Glomerular visceral epithelial cell (primary cell): ENCODE measurements around the gene CBX5.

Experiments used
- DNase-seq: peaks from one replicate; pipeline ENCODE4 v3.0.0-alpha.2; 2016; ENCODE audit errors: extremely low spot score

The CBX5 gene

GRCh38 chr12:54225666-54226065 is 54.3 kb downstream of the CBX5 start:
- no peak for DNase-seq

GRCh38 chr12:54222609-54223008 is 57.3 kb downstream of the CBX5 start:
- peak; percentile 88 for DNase-seq

GRCh38 chr12:54221402-54221984 is 58.4 kb downstream of the CBX5 start:
- no peak for DNase-seq

DNA sequence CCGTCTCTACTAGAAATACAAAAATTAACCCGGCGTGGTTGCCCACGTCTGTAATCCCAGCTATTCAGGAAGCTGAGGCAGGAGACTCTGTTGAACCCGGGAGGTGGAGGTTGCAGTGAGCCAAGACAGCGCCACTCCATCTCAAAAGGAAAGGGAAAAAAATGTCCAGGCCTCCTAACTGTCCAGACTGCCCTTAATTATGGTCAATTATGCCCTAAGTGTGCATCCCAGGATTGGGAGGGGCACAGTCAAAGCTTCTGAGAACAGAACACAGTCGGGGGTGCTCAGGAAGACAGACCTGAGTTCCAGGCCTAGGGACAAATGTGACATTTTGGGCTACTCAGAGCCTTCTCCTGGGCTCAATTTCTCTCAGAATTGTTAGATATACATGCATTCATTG is 59.4 kb downstream of the CBX5 start:
- DNase-seq, result no peak

DNA sequence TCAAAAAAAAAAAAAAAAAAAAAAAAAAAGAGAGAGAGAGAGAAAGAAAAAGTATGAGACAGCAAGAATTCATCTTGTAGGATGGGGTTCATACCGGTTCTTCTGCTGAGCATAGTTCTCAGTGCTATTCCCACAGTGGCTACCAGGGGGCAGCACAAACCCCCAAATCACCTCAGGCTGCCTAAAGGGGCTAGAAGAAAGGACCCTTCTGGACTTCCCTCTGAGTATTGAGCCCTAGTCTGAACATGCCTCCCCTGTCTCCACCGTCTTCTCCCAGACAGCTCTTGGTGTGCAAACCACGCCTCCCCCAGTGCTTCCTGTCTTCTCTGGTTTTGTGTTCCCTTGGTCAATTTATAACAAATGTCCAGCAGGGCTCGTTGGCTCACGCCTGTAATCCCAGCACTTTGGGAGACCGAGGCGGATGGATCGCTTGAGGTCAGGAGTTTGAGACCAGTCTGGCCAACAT is 59.8 kb downstream of the CBX5 start:
- DNase-seq, result peak; percentile 82

GRCh38 chr12:54217774-54218241 is 62.1 kb downstream of the CBX5 start:
- DNase-seq, result no peak

DNA sequence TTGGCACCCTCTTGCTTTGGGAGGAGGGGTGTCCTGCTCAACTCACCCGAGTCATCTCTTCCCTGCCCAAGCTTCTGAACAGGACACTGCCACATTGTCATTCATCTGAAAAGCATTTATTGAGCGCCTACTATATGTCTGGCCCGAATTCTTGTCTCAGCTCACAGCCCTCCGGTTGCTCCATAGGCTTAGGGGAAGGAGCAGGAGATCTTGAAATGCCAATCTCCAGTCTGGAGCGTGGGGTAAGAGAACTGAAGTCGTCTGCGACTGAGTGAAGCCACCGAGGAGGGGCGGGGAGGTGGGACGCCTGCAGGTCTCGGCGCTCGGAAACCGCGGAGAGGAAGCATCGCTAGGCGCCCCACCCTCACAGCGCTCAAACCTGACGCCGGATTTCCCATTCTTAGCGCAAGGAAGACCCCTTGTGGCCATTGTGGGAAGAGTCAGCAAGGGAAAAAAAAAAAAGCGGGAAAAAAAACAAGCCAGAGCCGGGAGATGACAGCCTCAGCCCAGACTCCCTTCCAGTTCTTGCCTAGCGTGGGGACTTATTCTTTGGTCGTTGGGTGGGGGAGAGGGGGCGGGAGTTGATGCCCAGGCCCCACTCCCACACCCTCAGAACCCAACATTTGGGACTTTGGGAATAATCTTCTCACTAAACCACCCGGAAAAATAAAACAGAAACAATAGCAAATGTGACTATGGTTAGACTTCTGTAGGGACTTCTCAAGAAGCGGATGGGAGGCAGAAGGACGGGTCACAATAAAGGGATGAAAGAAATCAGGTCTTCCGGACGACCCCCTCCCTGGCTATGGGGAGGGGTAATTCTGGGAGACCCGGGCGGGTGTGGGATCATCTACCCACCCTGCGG is 62.9 kb downstream of the CBX5 start:
- peak; percentile 87 for DNase-seq

DNA sequence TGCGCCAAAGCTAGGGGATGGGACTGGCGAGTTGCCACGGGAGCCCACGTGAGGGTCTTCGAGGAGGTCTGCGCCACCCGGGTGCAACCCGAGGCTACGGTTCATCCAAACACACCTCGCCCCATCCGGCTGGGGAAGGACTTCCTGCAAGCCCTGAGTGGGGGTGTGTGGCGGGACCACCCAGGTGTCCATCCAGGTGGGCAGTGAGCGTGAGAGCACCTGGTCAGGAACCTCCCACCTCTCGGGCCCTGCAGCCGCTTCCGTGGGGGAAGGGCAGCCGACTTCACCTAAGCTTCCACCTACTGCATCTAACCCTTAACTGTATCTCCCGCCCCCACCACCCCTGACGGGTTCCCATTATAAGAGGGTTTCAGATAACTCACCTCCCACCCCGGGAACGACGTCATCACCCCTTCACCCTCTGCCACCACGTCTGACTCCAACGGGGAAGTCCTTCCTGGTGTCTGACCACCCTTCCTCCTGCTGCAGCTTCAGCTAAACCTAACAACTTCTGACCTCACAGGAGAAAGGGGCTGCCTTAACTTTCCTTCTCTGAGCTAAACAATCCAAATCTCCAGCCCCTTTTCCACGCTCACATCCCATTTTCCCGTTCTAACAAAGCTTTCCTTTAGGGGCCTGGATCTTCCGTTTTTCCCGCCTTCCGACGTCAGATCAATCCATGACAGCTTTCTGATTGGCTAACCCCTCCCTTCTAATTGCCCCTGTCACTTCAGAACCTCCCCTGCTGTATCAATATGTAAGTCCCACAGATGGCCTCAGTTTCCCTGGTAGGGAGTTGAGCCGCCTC is 63.7 kb downstream of the CBX5 start:
- no peak for DNase-seq

GRCh38 chr12:54214553-54215406 is 65.1 kb downstream of the CBX5 start:
- peak; percentile 89 for DNase-seq

DNA sequence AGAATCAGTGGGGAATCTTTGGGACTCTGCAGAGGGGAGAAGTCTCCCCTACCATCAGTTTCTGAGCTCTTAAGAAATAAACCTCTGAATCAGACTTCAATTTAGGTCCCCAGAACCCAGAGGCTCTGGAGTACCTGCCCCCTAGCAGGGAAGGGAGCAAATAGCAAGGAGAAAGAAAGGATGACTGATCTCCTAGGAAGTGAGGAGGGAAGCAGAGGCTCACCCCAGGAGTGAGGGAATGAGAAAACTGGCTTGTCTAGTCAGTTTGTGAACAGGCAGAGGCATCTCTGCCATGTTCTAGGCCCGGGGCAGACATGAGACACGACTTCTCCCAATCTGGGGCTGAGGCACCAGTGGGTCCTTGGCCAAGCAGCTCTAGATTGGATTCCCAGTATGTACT is 66.8 kb downstream of the CBX5 start:
- DNase-seq, result no peak

DNA sequence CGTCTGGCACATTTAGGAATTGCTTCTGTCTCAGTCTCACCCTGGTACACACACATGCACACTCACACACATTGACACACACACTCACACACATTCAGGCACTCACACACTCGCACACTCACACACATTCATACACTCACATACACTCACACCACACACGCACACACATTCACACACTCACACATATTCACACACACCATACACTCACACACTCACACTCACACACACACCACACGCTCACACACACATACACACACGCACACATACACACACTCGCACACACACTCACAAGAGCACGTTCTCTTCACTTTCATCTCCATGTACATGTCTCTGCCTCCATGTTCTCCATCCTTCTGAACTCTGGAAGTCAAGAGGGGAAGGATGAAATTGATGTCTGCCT is 68.0 kb downstream of the CBX5 start:
- DNase-seq, result no peak

GRCh38 chr12:54210400-54210790 is 69.5 kb downstream of the CBX5 start:
- no peak for DNase-seq

- no peak for DNase-seq
Measured at GRCh38 chr12:54208591-54208990, 71.3 kb downstream of the CBX5 start.

- peak; percentile 79 for DNase-seq
Measured at GRCh38 chr12:54207539-54208294, 72.2 kb downstream of the CBX5 start.

GRCh38 chr12:54206791-54207190 is 73.1 kb downstream of the CBX5 start:
- DNase-seq, result no peak

GRCh38 chr12:54204316-54204715 is 75.6 kb downstream of the CBX5 start:
- DNase-seq, result no peak

- DNase-seq, result peak; percentile 82
Measured at GRCh38 chr12:54201001-54201794, 78.7 kb downstream of the CBX5 start.

- no peak for DNase-seq
Measured at GRCh38 chr12:54200412-54200811, 79.5 kb downstream of the CBX5 start.

DNA sequence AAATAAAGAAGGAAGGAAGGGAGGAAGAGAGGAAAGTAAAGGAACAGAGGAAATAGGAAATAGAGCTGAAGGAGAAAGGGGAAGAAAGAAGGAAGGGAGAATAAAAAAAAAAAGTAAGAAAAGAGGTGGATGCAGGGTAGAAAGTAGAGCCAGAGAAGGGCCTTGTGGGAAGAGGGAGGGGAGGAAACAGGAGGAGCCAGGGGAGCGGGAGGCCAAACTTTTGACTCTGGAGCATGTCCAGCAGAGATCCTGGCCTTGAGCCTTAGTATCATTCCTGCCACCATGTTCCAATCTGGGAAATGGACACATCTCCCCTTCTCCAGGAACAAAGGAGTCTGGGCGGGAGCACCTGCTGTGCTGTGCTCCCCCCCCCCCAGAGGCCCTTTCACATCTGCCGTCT is 80.0 kb downstream of the CBX5 start:
- no peak for DNase-seq

GRCh38 chr12:54199034-54199433 is 80.9 kb downstream of the CBX5 start:
- DNase-seq, result no peak
